BE2C (cell line): ENCODE results near the gene MYO5B.

Experiments
- DNase-seq: peaks from one replicate; pipeline ENCODE4 v3.0.0-alpha.2; 2020
- H3K27me3 ChIP-seq: fragments of 250-450 bp; sonication (Bioruptor Pico); 2 replicates; pipeline ENCODE4 v1.5.1; 2020; ENCODE audit warnings: mild to moderate bottlenecking
- H3K36me3 ChIP-seq: fragments of 250-450 bp; sonication (Bioruptor Pico); 2 replicates; pipeline ENCODE4 v1.5.1; 2020; ENCODE audit warnings: mild to moderate bottlenecking
- H3K4me1 ChIP-seq: fragments of 250-450 bp; sonication (Bioruptor Pico); 2 replicates; pipeline ENCODE4 v1.5.1; 2020
- H3K4me3 ChIP-seq: 2 replicates; pipeline ENCODE4 v1.5.1; 2011; ENCODE audit warnings: low read depth, low read length
- H3K9me3 ChIP-seq: fragments of 250-450 bp; sonication (Bioruptor Pico); 2 replicates; pipeline ENCODE4 v1.5.1; 2020
- TF ChIP-seq, protein P1 (sequence below): IDR thresholded peaks from 2 replicates; pipeline ENCODE4 v1.5.1; 2012; ENCODE audit warnings: mild to moderate bottlenecking, low read depth, low read length

The MYO5B gene

DNA sequence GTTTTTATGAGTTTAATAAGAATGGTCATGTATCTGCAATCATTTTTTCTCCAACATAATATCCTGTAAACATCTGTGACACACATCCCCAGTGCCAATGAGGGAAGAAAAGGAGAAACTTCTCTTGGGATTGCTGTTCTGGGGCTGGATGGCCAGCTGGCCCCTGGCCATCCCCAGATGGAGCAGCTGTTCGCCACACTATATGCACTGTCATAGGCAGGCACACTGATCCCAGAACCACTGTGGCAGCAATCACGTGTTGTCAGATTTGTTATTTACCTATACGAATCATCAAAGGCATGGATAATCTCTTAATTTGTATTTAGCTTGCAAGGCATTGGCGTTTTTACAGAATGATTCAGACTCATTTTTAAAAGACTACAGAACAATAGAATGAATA, 214.1 kb downstream of the MYO5B start:
- H3K9me3 ChIP-seq = no peaks in the 10 kb centered on the region
- H3K27me3 ChIP-seq = no peaks in the 10 kb centered on the region
- H3K36me3 ChIP-seq = no peaks in the 10 kb centered on the region
- no peaks in the 10 kb centered on the region for H3K4me1 ChIP-seq
- TF ChIP-seq, protein P1, sequence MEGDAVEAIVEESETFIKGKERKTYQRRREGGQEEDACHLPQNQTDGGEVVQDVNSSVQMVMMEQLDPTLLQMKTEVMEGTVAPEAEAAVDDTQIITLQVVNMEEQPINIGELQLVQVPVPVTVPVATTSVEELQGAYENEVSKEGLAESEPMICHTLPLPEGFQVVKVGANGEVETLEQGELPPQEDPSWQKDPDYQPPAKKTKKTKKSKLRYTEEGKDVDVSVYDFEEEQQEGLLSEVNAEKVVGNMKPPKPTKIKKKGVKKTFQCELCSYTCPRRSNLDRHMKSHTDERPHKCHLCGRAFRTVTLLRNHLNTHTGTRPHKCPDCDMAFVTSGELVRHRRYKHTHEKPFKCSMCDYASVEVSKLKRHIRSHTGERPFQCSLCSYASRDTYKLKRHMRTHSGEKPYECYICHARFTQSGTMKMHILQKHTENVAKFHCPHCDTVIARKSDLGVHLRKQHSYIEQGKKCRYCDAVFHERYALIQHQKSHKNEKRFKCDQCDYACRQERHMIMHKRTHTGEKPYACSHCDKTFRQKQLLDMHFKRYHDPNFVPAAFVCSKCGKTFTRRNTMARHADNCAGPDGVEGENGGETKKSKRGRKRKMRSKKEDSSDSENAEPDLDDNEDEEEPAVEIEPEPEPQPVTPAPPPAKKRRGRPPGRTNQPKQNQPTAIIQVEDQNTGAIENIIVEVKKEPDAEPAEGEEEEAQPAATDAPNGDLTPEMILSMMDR = no peak
- DNase-seq = no peak
- H3K4me3 ChIP-seq = no peak overlapping the region

DNA sequence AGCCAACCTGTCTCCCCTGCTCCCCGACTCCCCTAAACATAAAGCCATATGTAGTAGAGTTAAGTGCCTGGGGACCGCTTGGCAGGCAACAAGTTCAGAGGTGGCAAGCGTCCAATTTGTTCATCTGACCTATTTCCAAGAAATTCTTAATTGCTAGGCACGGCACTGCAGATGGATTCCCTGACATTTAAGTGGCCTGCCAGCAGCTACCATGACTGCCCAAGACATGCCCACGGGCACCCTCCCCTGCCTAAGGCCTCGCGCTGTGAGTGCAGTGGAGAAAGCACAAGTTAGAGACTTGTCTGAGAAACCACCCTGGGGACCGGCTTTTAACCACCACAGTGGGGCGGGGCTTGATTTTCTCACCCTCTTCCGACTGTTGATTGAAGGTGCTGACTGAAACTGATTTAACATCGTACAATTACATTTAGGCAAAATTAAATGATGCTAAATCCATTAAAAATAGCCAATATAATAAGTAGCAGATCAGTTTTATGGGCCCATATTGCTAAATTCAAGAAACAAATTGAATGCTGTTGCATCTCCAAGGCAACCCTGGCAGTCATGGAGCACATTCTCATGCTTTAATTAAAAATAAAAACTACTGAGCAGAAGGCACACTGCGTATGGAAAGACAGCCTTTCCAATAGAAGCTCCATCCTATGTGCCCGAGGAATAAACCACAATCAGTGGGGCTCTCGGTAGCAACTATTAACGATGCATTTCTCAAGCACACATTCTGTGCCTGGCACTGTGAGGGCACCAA, 218.0 kb downstream of the MYO5B start:
- no peaks in the 10 kb centered on the region for H3K4me1 ChIP-seq
- DNase-seq = no peak
- H3K4me3 ChIP-seq = no peak overlapping the region
- H3K9me3 ChIP-seq = no peaks in the 10 kb centered on the region
- TF ChIP-seq, protein P1 = no peak
- no peaks in the 10 kb centered on the region for H3K27me3 ChIP-seq
- no peaks in the 10 kb centered on the region for H3K36me3 ChIP-seq

- H3K9me3 ChIP-seq = no peaks in the 10 kb centered on the region
- no peak for DNase-seq
- H3K4me3 ChIP-seq = no peak overlapping the region
- TF ChIP-seq, protein P1 = no peak
- no peaks in the 10 kb centered on the region for H3K4me1 ChIP-seq
- H3K27me3 ChIP-seq = no peaks in the 10 kb centered on the region
- no peaks in the 10 kb centered on the region for H3K36me3 ChIP-seq
Measured at GRCh38 chr18:49976001-49976400, 218.9 kb downstream of the MYO5B start.

GRCh38 chr18:49974079-49974478, 220.9 kb downstream of the MYO5B start:
- H3K9me3 ChIP-seq = no peaks in the 10 kb centered on the region
- TF ChIP-seq, protein P1 = no peak
- H3K4me1 ChIP-seq = no peaks in the 10 kb centered on the region
- DNase-seq = no peak
- H3K4me3 ChIP-seq = no peak overlapping the region
- no peaks in the 10 kb centered on the region for H3K36me3 ChIP-seq
- H3K27me3 ChIP-seq = no peaks in the 10 kb centered on the region

GRCh38 chr18:49973592-49973991, 221.4 kb downstream of the MYO5B start:
- no peak overlapping the region for H3K4me3 ChIP-seq
- no peaks in the 10 kb centered on the region for H3K9me3 ChIP-seq
- DNase-seq = no peak
- TF ChIP-seq, protein P1 = no peak
- H3K27me3 ChIP-seq = no peaks in the 10 kb centered on the region
- no peaks in the 10 kb centered on the region for H3K36me3 ChIP-seq
- no peaks in the 10 kb centered on the region for H3K4me1 ChIP-seq

DNA sequence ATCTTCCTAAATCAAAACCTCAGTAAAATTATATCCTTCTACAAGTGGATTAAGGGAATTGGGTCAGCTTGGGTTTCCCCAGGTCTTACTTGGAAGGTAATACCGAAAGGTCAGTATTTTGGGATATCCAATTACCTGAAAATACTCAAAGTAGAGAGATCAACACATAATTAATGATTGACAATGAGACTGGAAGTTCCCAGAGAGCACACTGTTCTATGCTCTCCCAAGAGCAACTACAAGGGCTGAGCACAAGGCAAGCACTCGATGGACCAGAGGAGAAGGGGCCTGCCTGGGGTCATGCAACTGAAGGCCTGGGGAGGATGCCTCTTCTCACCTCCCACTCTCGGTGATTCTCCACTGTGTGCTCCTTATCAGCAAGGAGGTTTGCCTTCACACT, 222.4 kb downstream of the MYO5B start:
- Histone ChIP-seq H3K27me3 (no peaks in the 10 kb centered on the region), H3K4me3 (no peak overlapping the region), H3K36me3 (no peaks in the 10 kb centered on the region), H3K4me1 (no peaks in the 10 kb centered on the region), H3K9me3 (no peaks in the 10 kb centered on the region)
- TF ChIP-seq, protein P1 = no peak
- no peak for DNase-seq
